Aorta (tissue), 5 donors: ENCODE data around the gene NSMCE4A. TPM values are rescaled to one million over a fixed set of nuclear protein-coding genes. Genes with fewer than 3 reads are reported as not detected.
"Not testable (repeated sequence)": the region's sequence is repeated elsewhere in the genome, so short reads cannot be mapped to it uniquely, and the experiment has no call there.

ENCODE experiments used
- ATAC-seq: fragments of 200-7000 bp; cut with Tn5 transposase; one replicate; pipeline ENCODE4 v1.9.1; 2022; ENCODE audit warnings: moderate library complexity; ENCODE audit not compliant: low FRiP score
- DNase-seq, 2 donors: peaks; one replicate each; pipeline ENCODE4 v3.0.0-alpha.2; 2020
- H3K27ac ChIP-seq, 2 donors: one replicate each; pipeline ENCODE4 v1.5.1; 2013; ENCODE audit warnings: low read length in 2 of 2, mild to moderate bottlenecking in 2 of 2, moderate library complexity in 2 of 2, control low read depth in 1 of 2, inconsistent platforms in 1 of 2, low read depth in 1 of 2
- H3K27me3 ChIP-seq, 2 donors: one replicate each; pipeline ENCODE4 v1.6.1; 2013; ENCODE audit warnings: control low read depth in 1 of 2, low read length in 1 of 2, mild to moderate bottlenecking in 1 of 2, moderate library complexity in 1 of 2; ENCODE audit not compliant: insufficient read depth in 2 of 2, control insufficient read depth in 1 of 2
- H3K36me3 ChIP-seq, 2 donors: one replicate each; pipeline ENCODE4 v1.6.1; 2013; ENCODE audit warnings: control low read depth in 1 of 2, low read length in 1 of 2, mild to moderate bottlenecking in 1 of 2; ENCODE audit not compliant: insufficient read depth in 2 of 2, control insufficient read depth in 1 of 2
- H3K4me1 ChIP-seq, 2 donors: one replicate each; pipeline ENCODE4 v1.6.1; 2013; ENCODE audit warnings: low read length in 2 of 2, control low read depth in 1 of 2, mild to moderate bottlenecking in 1 of 2, moderate library complexity in 1 of 2; ENCODE audit not compliant: insufficient read depth in 2 of 2, control insufficient read depth in 1 of 2
- H3K4me3 ChIP-seq, 2 donors: one replicate each; pipeline ENCODE4 v1.5.1; 2013; ENCODE audit warnings: low read length in 2 of 2, control low read depth in 1 of 2, mild to moderate bottlenecking in 1 of 2
- H3K9me3 ChIP-seq: one replicate; pipeline ENCODE4 v1.6.1; 2013; ENCODE audit warnings: mild to moderate bottlenecking, low read length; ENCODE audit not compliant: control insufficient read depth
- WGBS, 2 donors: extraction: QIAGEN DNeasy Blood & Tissue Kit; methylation state at CpG; one replicate each; pipeline ENCODE4 v1.1.7; 2013; 5-methylcytosine and 5-hydroxymethylcytosine counted together
- intact Hi-C, 2 donors: fragments of 100-400 bp; cut with DNase I; formaldehyde crosslinking; loops; one replicate each; pipeline versions ENCODE4 v1.14.2 to v1.15.0; 2022
- polyA plus RNA-seq, 2 donors: library from polyadenylated mRNA; stranded (reverse); fragments of 200-250 nt; gene quantifications; one replicate each; pipeline ENCODE4 v1.2.3, GENCODE V29; 2013
- total RNA-seq, 2 donors: library from RNA; stranded (reverse); fragmentation: NEBNext Ultra II Directional; extraction: Animal tissue kit (Norgen Biotek cat#: 25700); gene quantifications; one replicate each; pipeline ENCODE4 v1.2.1, GENCODE V29; 2021
- donor health status: healthy with polysubstance abuse.
- donor health status: Bipolar disorder and iron deficiency.
- donor health status: DM: no; HTN: no; CAD: no.
- donor health status: DM: no; HTN: no; CAD: no.
- donor health status: DM: yes; HTN: yes; CAD: no.

The NSMCE4A gene
- total and polyA plus RNA-seq, 4 donors, result 25.0 to 84.9 (median 43.5) TPM

GRCh38 chr10:121998462-121998861 lies 23.4 kb upstream of the NSMCE4A start:
- intact Hi-C loops, result loop anchor here in 1 of 2 donors (10.0 kb wide), 1 partner anchor 46 kb away; no protein-coding TSS in a partner anchor
- H3K9me3 ChIP-seq, result no peaks in the 10 kb centered on the region
- H3K4me3 ChIP-seq, result no peak overlapping the region
- H3K27ac ChIP-seq, result peak overlapping the region; percentile 33 to 66
- no peaks in the 10 kb centered on the region for H3K36me3 ChIP-seq
- peaks cover 4 to 9% of the 10 kb centered on the region in 2 donors for H3K4me1 ChIP-seq
- H3K27me3 ChIP-seq, result no peaks in the 10 kb centered on the region
- 10 to 15% methylated on average over 6 of the region's 6 CpGs for WGBS, 2 donors
- ATAC-seq (no peak), DNase-seq (no peak)

GRCh38 chr10:121994429-121994941 lies 19.5 kb upstream of the NSMCE4A start:
- no peaks in the 10 kb centered on the region for H3K27me3 ChIP-seq
- no peaks in the 10 kb centered on the region for H3K9me3 ChIP-seq
- ATAC-seq (peak; percentile 76), DNase-seq (peak in 1 of 2 donors; percentile 66)
- no peaks in the 10 kb centered on the region for H3K36me3 ChIP-seq
- H3K27ac ChIP-seq, result peak overlapping the region; percentile 65 to 70
- intact Hi-C loops, result loop anchor here (5.0 to 10.0 kb wide), 2 partner anchors 43 to 50 kb away; no protein-coding TSS in a partner anchor
- peak overlapping the region in 1 of 2 donors; percentile 60 for H3K4me3 ChIP-seq
- WGBS, 2 donors, result 5% methylated on average over 10 of the region's 10 CpGs
- H3K4me1 ChIP-seq, result peaks cover 4 to 9% of the 10 kb centered on the region in 2 donors

GRCh38 chr10:121991727-121992126 lies 16.7 kb upstream of the NSMCE4A start:
- H3K4me1 ChIP-seq, H3K36me3 ChIP-seq, H3K27me3 ChIP-seq, H3K27ac ChIP-seq, ATAC-seq, H3K4me3 ChIP-seq, H3K9me3 ChIP-seq, DNase-seq: not testable (repeated sequence)
- intact Hi-C loops, result loop anchor here (5.0 to 10.0 kb wide), 2 partner anchors 46 to 53 kb away; no protein-coding TSS in a partner anchor
- WGBS, 2 donors, result 95 to 97% methylated on average over 4 of the region's 4 CpGs

- WGBS, 2 donors, result 71 to 72% methylated on average over 9 of the region's 9 CpGs
- Histone ChIP-seq H3K4me3 (no peak overlapping the region), H3K9me3 (no peaks in the 10 kb centered on the region), H3K36me3 (no peaks in the 10 kb centered on the region), H3K4me1 (peaks cover 0 to 5% of the 10 kb centered on the region in 2 donors), H3K27ac (peak overlapping the region in 1 of 2 donors; percentile 12), H3K27me3 (no peaks in the 10 kb centered on the region)
- intact Hi-C loops, result loop anchor here (5.0 to 10.0 kb wide), 2 partner anchors 47 to 55 kb away; no protein-coding TSS in a partner anchor
- ATAC-seq (no peak), DNase-seq (no peak)
Measured at GRCh38 chr10:121990015-121990677, 15.1 kb upstream of the NSMCE4A start.

- no peak for DNase-seq
- WGBS, 2 donors, result 84 to 88% methylated on average over 15 of the region's 15 CpGs
- Histone ChIP-seq H3K4me1 (no peaks in the 10 kb centered on the region), H3K36me3 (no peaks in the 10 kb centered on the region), H3K27me3 (no peaks in the 10 kb centered on the region), H3K27ac (no peak within 1 kb of the TSS), H3K9me3 (peaks cover 4% of the 10 kb centered on the region), H3K4me3 (no peak within 1 kb of the TSS)
- ATAC-seq, result no peak
- intact Hi-C loops, result no loop called here
Measured at GRCh38 chr10:121988361-121989324, 13.6 kb upstream of the NSMCE4A start, which contains the start of gene TACC2. TACC2 (plus strand) TSS chr10:121989163; CDS start chr10:122021982, 32,819 bp downstream.

- Histone ChIP-seq H3K36me3 (no peaks in the 10 kb centered on the region), H3K9me3 (peaks cover 4% of the 10 kb centered on the region), H3K27me3 (no peaks in the 10 kb centered on the region), H3K4me1 (no peaks in the 10 kb centered on the region), H3K4me3 (no peak overlapping the region), H3K27ac (no peak overlapping the region)
- 94 to 95% methylated on average over 2 of the region's 2 CpGs for WGBS, 2 donors
- no peak for DNase-seq
- ATAC-seq, result no peak
- intact Hi-C loops, result no loop called here
Measured at GRCh38 chr10:121984463-121984862, 9.4 kb upstream of the NSMCE4A start.

- H3K27me3 ChIP-seq, result no peaks in the 10 kb centered on the region
- no peaks in the 10 kb centered on the region for H3K4me1 ChIP-seq
- ATAC-seq (no peak), DNase-seq (no peak)
- 83 to 94% methylated on average over 5 of the region's 5 CpGs for WGBS, 2 donors
- no peaks in the 10 kb centered on the region for H3K36me3 ChIP-seq
- intact Hi-C loops, result no loop called here
- H3K9me3 ChIP-seq, result peaks cover 4% of the 10 kb centered on the region
- H3K4me3 ChIP-seq, result no peak overlapping the region
- no peak overlapping the region for H3K27ac ChIP-seq
Measured at GRCh38 chr10:121983852-121984251, 8.8 kb upstream of the NSMCE4A start.

- Histone ChIP-seq H3K27me3 (no peaks in the 10 kb centered on the region), H3K4me3 (no peak overlapping the region), H3K36me3 (no peaks in the 10 kb centered on the region), H3K4me1 (no peaks in the 10 kb centered on the region), H3K27ac (no peak overlapping the region), H3K9me3 (peaks cover 4% of the 10 kb centered on the region)
- ATAC-seq (no peak), DNase-seq (no peak)
- 83 to 90% methylated on average over 2 of the region's 2 CpGs for WGBS, 2 donors
- intact Hi-C loops, result no loop called here
Measured at GRCh38 chr10:121981346-121981745, 6.3 kb upstream of the NSMCE4A start.
